ENCODE measurements around the gene PIEZO2. TPM values are rescaled to one million over a fixed set of nuclear protein-coding genes. Genes with fewer than 3 reads are reported as not detected.

Gene PIEZO2
- polyA plus RNA-seq, 1 experiment = 4.6 TPM

- DNase-seq (ENCODE audit: low read depth) = no peak
- no peaks in the 10 kb centered on the region for H3K36me3 ChIP-seq (ENCODE audit: control insufficient read depth, insufficient read depth, low read length)
- ChIA-PET POLR2A (no interaction called here), CTCF (no interaction called here)
- TF ChIP-seq, protein P1, sequence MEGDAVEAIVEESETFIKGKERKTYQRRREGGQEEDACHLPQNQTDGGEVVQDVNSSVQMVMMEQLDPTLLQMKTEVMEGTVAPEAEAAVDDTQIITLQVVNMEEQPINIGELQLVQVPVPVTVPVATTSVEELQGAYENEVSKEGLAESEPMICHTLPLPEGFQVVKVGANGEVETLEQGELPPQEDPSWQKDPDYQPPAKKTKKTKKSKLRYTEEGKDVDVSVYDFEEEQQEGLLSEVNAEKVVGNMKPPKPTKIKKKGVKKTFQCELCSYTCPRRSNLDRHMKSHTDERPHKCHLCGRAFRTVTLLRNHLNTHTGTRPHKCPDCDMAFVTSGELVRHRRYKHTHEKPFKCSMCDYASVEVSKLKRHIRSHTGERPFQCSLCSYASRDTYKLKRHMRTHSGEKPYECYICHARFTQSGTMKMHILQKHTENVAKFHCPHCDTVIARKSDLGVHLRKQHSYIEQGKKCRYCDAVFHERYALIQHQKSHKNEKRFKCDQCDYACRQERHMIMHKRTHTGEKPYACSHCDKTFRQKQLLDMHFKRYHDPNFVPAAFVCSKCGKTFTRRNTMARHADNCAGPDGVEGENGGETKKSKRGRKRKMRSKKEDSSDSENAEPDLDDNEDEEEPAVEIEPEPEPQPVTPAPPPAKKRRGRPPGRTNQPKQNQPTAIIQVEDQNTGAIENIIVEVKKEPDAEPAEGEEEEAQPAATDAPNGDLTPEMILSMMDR (IDR thresholded peaks at IDR 0.05; ENCODE audit: insufficient read depth, low read depth, low read length) = no peak
- H3K27me3 ChIP-seq (ENCODE audit: control insufficient read depth, insufficient read depth, low read length) = no peaks in the 10 kb centered on the region
- H3K4me3 ChIP-seq (ENCODE audit: low read depth, low read length) = no peak overlapping the region
These were observed 477.9 kb downstream of the PIEZO2 start for GRCh38 chr18:10671441-10671840.

GRCh38 chr18:10670856-10671255 is 478.5 kb downstream of the PIEZO2 start:
- TF ChIP-seq, protein P1 (IDR thresholded peaks at IDR 0.05; ENCODE audit: insufficient read depth, low read depth, low read length) = no peak
- DNase-seq (ENCODE audit: low read depth) = no peak
- no peaks in the 10 kb centered on the region for H3K27me3 ChIP-seq (ENCODE audit: control insufficient read depth, insufficient read depth, low read length)
- H3K36me3 ChIP-seq (ENCODE audit: control insufficient read depth, insufficient read depth, low read length) = no peaks in the 10 kb centered on the region
- ChIA-PET POLR2A (no interaction called here), CTCF (no interaction called here)
- H3K4me3 ChIP-seq (ENCODE audit: low read depth, low read length) = no peak overlapping the region

GRCh38 chr18:10669441-10670100 is 479.8 kb downstream of the PIEZO2 start:
- CTCF ChIA-PET = interaction anchor here (1.6 kb wide), 1 partner anchor 110 kb away, joined by 7 read pairs; no protein-coding TSS in a partner anchor
- POLR2A ChIA-PET = no interaction called here
- TF ChIP-seq, protein P1 (IDR thresholded peaks at IDR 0.05; ENCODE audit: insufficient read depth, low read depth, low read length) = no peak
- H3K27me3 ChIP-seq (ENCODE audit: control insufficient read depth, insufficient read depth, low read length) = no peaks in the 10 kb centered on the region
- no peak for DNase-seq (ENCODE audit: low read depth)
- no peaks in the 10 kb centered on the region for H3K36me3 ChIP-seq (ENCODE audit: control insufficient read depth, insufficient read depth, low read length)
- no peak overlapping the region for H3K4me3 ChIP-seq (ENCODE audit: low read depth, low read length)

GRCh38 chr18:10663750-10664149 is 485.6 kb downstream of the PIEZO2 start:
- DNase-seq (ENCODE audit: low read depth) = no peak
- peaks cover 1% of the 10 kb centered on the region; the same call in 1 of the 2 replicates for H3K27me3 ChIP-seq (ENCODE audit: control insufficient read depth, insufficient read depth, low read length)
- no peak overlapping the region for H3K4me3 ChIP-seq (ENCODE audit: low read depth, low read length)
- TF ChIP-seq, protein P1 (IDR thresholded peaks at IDR 0.05; ENCODE audit: insufficient read depth, low read depth, low read length) = no peak
- ChIA-PET POLR2A (no interaction called here), CTCF (interaction anchor here (1.5 kb wide), 1 partner anchor 103 kb away, joined by 6 read pairs; no protein-coding TSS in a partner anchor)
- H3K36me3 ChIP-seq (ENCODE audit: control insufficient read depth, insufficient read depth, low read length) = no peaks in the 10 kb centered on the region

DNA sequence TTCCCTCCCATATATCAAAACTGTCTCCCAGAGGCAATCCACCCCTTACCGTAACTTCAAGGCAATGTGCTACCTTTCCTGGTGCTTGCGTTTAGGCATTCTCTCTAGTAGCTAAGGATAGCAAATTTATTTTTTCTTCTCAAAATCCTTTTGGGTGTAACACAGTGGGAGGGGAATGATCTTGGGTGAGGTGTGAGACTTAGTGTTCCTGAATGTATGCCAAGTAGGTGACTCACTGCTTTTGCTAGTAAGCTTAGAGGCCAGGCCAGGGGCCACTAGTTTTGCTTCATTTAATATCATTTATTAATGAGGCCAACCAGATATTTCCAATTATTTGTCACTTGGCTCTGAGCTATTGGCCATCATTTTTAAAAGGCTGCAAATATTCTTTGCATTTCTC is 488.1 kb downstream of the PIEZO2 start:
- TF ChIP-seq, protein P1 (IDR thresholded peaks at IDR 0.05; ENCODE audit: insufficient read depth, low read depth, low read length) = no peak
- H3K4me3 ChIP-seq (ENCODE audit: low read depth, low read length) = no peak overlapping the region
- peaks cover 1% of the 10 kb centered on the region; the same call in 1 of the 2 replicates for H3K27me3 ChIP-seq (ENCODE audit: control insufficient read depth, insufficient read depth, low read length)
- CTCF ChIA-PET = interaction anchor here (1.0 to 1.3 kb wide), 2 partner anchors 12 to 101 kb away, joined by 3 read pairs; no protein-coding TSS in a partner anchor
- no peaks in the 10 kb centered on the region for H3K36me3 ChIP-seq (ENCODE audit: control insufficient read depth, insufficient read depth, low read length)
- no peak for DNase-seq (ENCODE audit: low read depth)
- POLR2A ChIA-PET = no interaction called here

Measured in BJ (cell line).